ENCODE data around the gene NUDCD3.

Gene NUDCD3

DNA sequence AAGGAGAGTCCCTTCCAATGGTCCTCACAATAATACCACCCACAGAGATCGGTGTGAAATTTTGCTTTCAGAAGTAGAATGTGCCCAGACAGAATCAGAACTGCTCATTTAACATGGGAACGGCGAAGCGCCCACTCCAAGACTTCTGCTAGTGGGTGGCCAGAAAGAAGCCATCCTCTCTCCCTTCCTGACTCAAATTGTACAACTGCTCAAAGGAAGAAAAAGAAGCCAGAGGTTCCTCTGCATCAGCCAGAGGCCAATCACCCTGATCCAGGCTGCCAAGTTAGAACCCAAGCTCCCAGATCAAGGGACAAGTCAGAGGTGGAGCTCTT is 23.3 kb downstream of the NUDCD3 start:
- TF ChIP-seq, protein P1, sequence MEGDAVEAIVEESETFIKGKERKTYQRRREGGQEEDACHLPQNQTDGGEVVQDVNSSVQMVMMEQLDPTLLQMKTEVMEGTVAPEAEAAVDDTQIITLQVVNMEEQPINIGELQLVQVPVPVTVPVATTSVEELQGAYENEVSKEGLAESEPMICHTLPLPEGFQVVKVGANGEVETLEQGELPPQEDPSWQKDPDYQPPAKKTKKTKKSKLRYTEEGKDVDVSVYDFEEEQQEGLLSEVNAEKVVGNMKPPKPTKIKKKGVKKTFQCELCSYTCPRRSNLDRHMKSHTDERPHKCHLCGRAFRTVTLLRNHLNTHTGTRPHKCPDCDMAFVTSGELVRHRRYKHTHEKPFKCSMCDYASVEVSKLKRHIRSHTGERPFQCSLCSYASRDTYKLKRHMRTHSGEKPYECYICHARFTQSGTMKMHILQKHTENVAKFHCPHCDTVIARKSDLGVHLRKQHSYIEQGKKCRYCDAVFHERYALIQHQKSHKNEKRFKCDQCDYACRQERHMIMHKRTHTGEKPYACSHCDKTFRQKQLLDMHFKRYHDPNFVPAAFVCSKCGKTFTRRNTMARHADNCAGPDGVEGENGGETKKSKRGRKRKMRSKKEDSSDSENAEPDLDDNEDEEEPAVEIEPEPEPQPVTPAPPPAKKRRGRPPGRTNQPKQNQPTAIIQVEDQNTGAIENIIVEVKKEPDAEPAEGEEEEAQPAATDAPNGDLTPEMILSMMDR (IDR thresholded peaks at IDR 0.05; ENCODE audit: low read depth, low read length): no peak
- in situ Hi-C loops (cut with HindIII; ENCODE audit: low sequenced_read_pairs): no loop called here
- DNase-seq (ENCODE audit: low read depth, low spot score): no peak
- H3K4me3 ChIP-seq (ENCODE audit: low read depth, low read length): no peak overlapping the region

- in situ Hi-C loops (cut with HindIII; ENCODE audit: low sequenced_read_pairs): no loop called here
- peak; percentile 80 for DNase-seq (ENCODE audit: low read depth, low spot score)
- H3K4me3 ChIP-seq (ENCODE audit: low read depth, low read length): no peak overlapping the region
- TF ChIP-seq, protein P1 (IDR thresholded peaks at IDR 0.05; ENCODE audit: low read depth, low read length): no peak
Observed at GRCh38 chr7:44466300-44467216, 23.9 kb downstream of the NUDCD3 start.

- in situ Hi-C loops (cut with HindIII; ENCODE audit: low sequenced_read_pairs): no loop called here
- TF ChIP-seq, protein P1 (IDR thresholded peaks at IDR 0.05; ENCODE audit: low read depth, low read length): no peak
- DNase-seq (ENCODE audit: low read depth, low spot score): no peak
- H3K4me3 ChIP-seq (ENCODE audit: low read depth, low read length): no peak overlapping the region
Observed at GRCh38 chr7:44465490-44465889, 25.0 kb downstream of the NUDCD3 start.

DNA sequence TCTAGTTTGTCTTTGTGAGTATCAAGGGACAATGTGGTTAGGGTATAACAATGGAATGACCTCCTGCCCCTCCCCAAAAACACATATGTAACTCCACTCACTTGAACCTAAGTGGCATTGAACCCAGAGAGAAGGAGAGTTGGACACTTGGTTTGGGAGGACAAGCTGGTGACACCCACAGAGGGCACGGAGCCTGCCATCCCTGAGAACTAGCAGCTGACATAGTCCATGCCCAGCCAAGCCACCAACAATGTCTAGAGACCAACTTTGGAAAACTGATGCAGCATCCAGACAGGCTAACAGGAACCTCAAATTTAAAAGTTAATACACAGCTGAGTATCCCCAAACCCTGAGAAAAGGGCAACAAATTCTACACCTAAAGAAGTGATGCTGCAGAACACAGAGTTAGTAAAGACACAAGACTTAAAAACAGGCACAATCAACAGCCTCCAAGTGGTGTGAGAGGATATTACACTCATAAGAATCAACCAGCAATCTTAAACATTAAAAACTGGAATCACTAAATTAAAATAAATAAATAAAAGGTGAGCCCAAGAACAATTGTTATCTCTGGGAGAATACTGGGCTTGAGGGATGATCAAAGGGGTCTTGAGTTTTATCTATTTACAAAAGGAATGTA is 27.2 kb downstream of the NUDCD3 start:
- in situ Hi-C loops (cut with HindIII; ENCODE audit: low sequenced_read_pairs): no loop called here
- TF ChIP-seq, protein P1 (IDR thresholded peaks at IDR 0.05; ENCODE audit: low read depth, low read length): peak; percentile 33
- DNase-seq (ENCODE audit: low read depth, low spot score): peak; percentile 16
- no peak overlapping the region for H3K4me3 ChIP-seq (ENCODE audit: low read depth, low read length)

DNA sequence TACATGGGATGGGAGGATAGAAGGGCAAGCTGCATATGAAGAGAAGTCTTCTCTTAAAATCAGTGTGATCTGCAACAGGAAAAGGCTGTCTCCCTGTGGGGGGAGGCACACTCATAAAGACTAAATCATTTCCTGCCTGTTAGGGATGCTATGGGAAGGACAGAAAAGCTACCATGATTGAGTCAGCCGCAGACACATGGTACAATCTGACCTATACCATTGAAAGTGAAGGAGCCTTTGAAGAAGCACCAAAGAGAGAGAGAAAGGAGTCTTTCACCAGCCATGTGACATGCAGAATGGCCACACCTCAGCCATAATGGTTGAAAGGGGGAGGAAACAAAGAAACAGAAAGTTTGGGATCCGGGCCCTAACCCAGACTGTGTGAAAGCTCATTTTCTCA is 29.1 kb downstream of the NUDCD3 start:
- TF ChIP-seq, protein P1 (IDR thresholded peaks at IDR 0.05; ENCODE audit: low read depth, low read length): no peak
- no peak overlapping the region for H3K4me3 ChIP-seq (ENCODE audit: low read depth, low read length)
- peak; percentile 55 for DNase-seq (ENCODE audit: low read depth, low spot score)
- in situ Hi-C loops (cut with HindIII; ENCODE audit: low sequenced_read_pairs): no loop called here

- TF ChIP-seq, protein P1 (IDR thresholded peaks at IDR 0.05; ENCODE audit: low read depth, low read length): no peak
- no peak for DNase-seq (ENCODE audit: low read depth, low spot score)
- in situ Hi-C loops (cut with HindIII; ENCODE audit: low sequenced_read_pairs): no loop called here
- H3K4me3 ChIP-seq (ENCODE audit: low read depth, low read length): no peak overlapping the region
Observed at GRCh38 chr7:44460325-44460724, 30.1 kb downstream of the NUDCD3 start.

Measured in astrocyte of the spinal cord (primary cell).